Measurements from ENCODE around the gene HAX1. TPM values are rescaled to one million over a fixed set of nuclear protein-coding genes. Genes with fewer than 3 reads are reported as not detected.
"Not testable (repeated sequence)": the region's sequence is repeated elsewhere in the genome, so short reads cannot be mapped to it uniquely, and the experiment has no call there.

The HAX1 gene
- polyA plus RNA-seq, 4 donors = 83.4 to 87.2 (median 85.3) TPM

GRCh38 chr1:154272999-154273563 lies 652 bp downstream of the HAX1 start:
- DNase-seq (ENCODE audit: low read depth in 4 of 4, low spot score in 3 of 4) = no peak

GRCh38 chr1:154276797-154277196 lies 4.4 kb downstream of the HAX1 start:
- DNase-seq (ENCODE audit: low read depth in 4 of 4, low spot score in 3 of 4) = no peak

DNA sequence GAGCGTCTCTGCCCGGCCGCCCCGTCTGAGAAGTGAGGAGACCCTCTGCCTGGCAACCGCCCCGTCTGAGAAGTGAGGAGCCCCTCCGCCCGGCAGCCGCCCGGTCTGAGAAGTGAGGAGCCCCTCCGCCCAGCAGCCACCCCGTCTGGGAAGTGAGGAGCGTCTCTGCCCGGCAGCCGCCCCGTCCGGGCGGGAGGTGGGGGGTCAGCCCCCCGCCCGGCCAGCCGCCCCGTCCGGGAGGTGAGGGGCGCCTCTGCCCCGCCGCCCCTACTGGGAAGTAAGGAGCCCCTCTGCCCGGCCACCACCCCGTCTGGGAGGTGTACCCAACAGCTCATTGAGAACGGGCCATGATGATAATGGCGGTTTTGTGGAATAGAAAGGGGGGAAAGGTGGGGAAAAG lies 15.2 kb downstream of the HAX1 start:
- DNase-seq (ENCODE audit: low read depth in 4 of 4, low spot score in 3 of 4) = not testable (repeated sequence)

DNA sequence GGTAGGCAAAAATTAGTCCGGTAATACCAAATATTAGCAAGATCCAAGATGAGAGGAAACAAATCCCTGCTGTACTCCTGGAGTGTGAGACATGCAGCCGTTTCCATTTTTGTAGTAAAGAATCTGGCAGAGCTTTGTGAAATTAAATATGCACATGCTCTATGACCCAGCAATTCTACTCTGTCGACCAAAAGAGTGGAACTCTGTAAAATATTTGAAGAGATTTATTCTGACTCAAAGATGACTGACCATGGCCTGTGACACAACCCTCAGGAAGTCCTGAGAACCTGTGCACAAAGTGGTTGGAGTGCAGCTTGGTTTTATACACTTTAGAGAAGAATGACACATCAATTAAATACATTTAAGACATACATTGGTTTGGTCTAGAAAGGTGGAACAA lies 16.2 kb downstream of the HAX1 start:
- no peak for DNase-seq (ENCODE audit: low read depth in 4 of 4, low spot score in 3 of 4)

DNA sequence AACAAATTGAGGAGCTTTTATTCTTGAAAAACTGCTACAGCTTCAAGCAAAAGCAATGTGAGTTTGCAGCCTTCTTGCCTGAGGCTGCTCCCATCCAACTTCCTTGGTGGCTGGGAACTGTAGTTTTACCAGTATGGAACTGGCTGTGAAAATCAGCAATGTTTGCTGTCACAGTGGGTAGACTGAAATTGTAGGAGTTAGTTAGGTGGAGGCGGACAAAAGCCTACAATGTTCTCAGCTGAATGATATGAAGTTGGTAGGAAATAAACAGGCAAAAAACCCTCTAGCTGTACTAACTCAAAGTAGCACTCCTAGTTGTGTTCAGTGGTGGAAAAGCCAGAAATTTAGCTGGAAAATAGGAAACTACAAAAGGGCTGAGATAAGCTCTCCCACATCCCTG lies 18.5 kb downstream of the HAX1 start:
- DNase-seq (ENCODE audit: low read depth in 4 of 4, low spot score in 3 of 4) = no peak

- DNase-seq (ENCODE audit: low read depth in 4 of 4, low spot score in 3 of 4) = no peak
Measured at GRCh38 chr1:154295408-154296235, 23.2 kb downstream of the HAX1 start.

- no peak for DNase-seq (ENCODE audit: low read depth in 4 of 4, low spot score in 3 of 4)
Measured at GRCh38 chr1:154301582-154301981, 29.2 kb downstream of the HAX1 start.

DNA sequence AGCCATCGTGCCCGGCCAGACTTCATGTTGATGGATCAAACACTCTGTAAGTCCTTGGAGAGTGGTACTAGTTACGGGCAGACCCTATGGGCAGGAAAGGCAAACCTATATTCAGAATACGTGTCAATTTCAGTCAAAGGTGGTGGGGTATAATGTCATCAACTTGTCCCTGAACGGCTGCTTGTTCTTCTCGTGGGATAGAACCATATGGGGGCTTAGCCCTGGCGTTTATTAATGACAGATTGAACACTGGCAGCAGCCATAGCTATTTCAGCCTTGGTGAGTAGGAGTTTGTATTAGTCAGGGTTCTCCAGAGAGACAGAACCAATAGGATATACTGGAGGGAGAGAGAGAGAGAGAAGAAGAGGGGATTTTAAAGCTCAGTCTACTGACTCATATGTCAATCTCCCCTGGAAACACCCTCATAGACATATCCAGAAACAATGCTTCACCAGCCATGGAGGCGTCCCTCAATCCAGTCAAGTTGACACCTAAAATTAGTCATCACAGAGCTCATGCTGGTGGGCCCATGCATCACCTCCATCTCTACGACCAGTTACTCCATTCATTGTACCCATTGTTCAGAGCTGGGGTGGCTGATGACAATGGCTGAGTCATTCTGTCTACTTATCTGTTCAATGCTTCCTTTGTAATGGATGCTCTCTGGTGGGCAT lies 32.4 kb downstream of the HAX1 start:
- DNase-seq (ENCODE audit: low read depth in 4 of 4, low spot score in 3 of 4) = no peak

DNA sequence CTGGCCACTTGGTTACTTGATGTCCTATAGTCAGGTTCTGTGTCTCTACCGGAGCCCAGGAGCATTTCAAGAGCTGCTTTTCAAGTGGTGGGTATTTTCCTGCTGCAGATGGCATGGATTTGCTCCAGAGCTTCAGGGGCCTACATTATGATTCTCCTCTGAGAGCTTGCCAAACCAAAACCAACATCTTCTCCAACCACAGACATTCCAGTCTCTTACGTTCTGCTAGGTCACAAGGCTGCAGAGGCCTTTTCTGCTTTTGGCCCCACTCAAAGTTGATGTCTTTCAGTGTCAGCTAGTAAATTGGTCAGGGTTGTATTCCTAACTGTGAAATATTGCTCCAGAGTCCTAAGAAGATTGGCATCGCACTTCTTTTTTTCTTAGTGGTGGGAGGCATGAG lies 33.7 kb downstream of the HAX1 start:
- DNase-seq (ENCODE audit: low read depth in 4 of 4, low spot score in 3 of 4) = no peak

GRCh38 chr1:154307670-154308270 lies 35.3 kb downstream of the HAX1 start:
- DNase-seq (ENCODE audit: low read depth in 4 of 4, low spot score in 3 of 4) = not testable (repeated sequence)

- not testable (repeated sequence) for DNase-seq (ENCODE audit: low read depth in 4 of 4, low spot score in 3 of 4)
Measured at GRCh38 chr1:154309136-154309535, 36.7 kb downstream of the HAX1 start.

DNA sequence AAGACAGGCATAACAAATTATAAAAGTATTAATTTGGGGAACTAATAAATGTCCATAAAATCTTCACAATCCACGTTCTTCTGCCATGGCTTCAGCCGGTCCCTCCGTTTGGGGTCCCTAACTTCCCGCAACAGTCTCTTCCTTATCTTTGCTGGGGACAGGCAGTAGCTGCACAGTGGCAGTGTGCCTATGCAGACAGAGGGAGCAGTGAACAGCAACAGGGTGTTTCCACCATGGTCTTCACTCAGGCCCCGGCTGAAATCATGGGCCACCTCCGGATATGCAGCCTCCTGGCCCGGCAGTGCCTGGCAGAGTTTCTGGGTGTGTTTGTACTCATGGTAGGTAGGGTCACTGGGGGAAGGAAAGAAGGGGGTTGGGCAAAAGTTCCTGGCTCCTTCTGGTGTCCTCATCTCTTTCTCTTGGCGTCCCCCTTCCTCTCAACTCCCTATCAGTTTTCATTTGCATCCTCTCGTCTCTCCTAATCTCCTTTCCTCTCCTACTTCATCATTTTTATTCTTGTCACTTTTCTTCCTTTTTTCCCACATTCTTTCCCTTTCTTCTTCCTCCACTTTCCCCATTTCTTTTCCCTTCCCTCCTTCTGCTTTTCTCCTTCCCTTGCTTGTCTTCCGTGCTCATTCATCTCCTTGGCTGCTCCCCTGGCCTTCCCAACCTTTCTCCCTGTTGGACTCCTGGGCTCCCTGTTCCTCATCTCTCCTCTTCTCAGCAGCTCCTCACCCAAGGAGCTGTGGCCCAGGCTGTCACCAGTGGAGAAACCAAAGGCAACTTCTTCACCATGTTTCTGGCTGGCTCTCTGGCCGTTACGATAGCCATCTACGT lies 40.0 kb downstream of the HAX1 start:
- not testable (repeated sequence) for DNase-seq (ENCODE audit: low read depth in 4 of 4, low spot score in 3 of 4)

DNA sequence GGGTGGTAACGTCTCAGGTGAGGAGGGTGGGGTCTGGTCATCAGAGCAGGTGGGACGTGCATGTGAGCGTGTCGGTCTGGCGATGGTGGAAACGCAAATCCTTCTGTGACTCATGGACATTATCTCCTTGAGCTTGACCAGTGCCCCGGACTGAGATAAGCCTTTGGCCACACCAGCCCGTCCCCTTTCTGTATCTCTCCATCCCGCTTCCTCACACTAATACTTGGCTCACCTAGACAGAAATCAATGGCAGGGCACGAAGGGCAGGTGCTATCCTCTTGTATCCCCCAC lies 40.6 kb downstream of the HAX1 start:
- DNase-seq (ENCODE audit: low read depth in 4 of 4, low spot score in 3 of 4) = no peak

GRCh38 chr1:154314226-154314625 lies 41.8 kb downstream of the HAX1 start:
- DNase-seq (ENCODE audit: low read depth in 4 of 4, low spot score in 3 of 4) = not testable (repeated sequence)

DNA sequence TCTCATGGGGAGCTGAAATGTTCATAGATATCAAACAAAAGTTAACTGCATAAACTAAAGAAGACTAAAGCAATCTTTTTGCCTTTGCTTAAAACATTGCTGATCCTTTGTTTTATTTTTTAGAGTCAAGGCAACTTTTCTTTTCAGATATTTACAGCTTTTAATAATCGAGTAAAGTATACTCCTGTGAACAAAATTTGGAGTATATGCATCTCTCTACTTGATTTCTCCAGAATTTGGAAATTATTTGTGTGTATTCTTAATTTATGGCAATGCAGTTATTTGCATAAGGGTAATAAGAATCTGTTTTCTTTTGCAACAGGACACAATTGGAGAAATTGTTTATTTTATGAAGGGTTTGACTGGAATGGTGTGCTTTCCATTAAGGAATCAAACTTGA lies 44.3 kb downstream of the HAX1 start:
- no peak for DNase-seq (ENCODE audit: low read depth in 4 of 4, low spot score in 3 of 4)

DNA sequence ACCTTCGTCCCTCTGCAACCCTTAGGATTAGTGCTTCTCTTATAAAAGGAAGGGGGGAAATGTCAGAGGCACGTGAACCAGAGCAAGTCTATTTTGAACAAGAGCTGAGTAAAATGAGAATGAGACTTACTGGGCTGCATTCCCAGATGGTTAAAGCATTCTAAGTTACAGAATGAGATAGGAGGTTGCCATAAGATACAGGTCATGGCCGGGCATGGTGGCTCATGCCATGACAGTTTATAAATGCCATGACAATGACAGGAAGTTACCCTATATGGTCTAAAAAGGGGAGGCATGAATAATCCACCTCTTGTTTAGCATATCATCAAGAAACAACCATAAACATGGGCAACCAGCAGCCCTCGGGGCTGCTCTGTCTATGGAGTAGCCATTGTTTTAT lies 46.0 kb downstream of the HAX1 start:
- DNase-seq (ENCODE audit: low read depth in 4 of 4, low spot score in 3 of 4) = no peak

- DNase-seq (ENCODE audit: low read depth in 4 of 4, low spot score in 3 of 4) = no peak
Measured at GRCh38 chr1:154320882-154321608, 48.6 kb downstream of the HAX1 start, which contains the start of gene AQP10. TSS of gene AQP10 (plus strand) at chr1:154321093. CDS start at chr1:154321156, 63 bp downstream.

DNA sequence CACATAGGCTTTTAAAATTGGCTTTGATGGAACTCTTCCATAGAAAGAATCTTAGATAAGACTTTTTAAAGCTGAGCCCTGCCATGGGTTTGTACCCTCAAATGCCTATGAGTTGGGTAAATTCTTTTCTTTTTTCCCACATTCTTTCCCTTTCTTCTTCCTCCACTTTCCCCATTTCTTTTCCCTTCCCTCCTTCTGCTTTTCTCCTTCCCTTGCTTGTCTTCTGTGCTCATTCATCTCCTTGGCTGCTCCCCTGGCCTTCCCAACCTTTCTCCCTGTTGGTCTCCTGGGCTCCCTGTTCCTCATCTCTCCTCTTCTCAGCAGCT lies 49.1 kb downstream of the HAX1 start:
- DNase-seq (ENCODE audit: low read depth in 4 of 4, low spot score in 3 of 4) = not testable (repeated sequence)

DNA sequence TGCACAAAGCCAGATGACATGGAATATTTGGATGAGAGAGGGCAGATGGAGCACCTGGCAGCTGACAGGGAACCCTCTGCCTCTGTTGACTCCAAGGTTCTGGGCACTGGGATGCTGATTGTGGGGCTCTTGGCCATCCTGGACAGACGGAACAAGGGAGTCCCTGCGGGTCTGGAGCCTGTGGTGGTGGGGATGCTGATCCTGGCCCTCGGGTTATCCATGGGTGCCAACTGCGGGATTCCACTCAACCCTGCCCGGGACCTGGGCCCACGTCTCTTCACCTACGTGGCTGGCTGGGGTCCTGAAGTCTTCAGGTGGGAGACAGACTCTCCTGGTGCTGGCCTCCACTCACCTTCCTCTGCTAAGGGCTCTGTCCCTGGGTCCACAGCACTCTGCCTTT lies 51.1 kb downstream of the HAX1 start:
- no peak for DNase-seq (ENCODE audit: low read depth in 4 of 4, low spot score in 3 of 4)

GRCh38 chr1:154324241-154324640 lies 51.8 kb downstream of the HAX1 start:
- DNase-seq (ENCODE audit: low read depth in 4 of 4, low spot score in 3 of 4) = no peak
